Activated CD4-positive, alpha-beta T cell treated with anti-CD3 and anti-CD28 coated beads, Interleukin-10, Interleukin-2, amounts not matched to agents 100 ng/mL and 50 ng/mL, durations not matched to agents 16 hours and 8 hours (primary cell): ENCODE results near the gene LNX2.

Source experiments
- DNase-seq: peaks from one replicate; pipeline ENCODE4 v3.0.0-alpha.2; 2020

The LNX2 gene

DNA sequence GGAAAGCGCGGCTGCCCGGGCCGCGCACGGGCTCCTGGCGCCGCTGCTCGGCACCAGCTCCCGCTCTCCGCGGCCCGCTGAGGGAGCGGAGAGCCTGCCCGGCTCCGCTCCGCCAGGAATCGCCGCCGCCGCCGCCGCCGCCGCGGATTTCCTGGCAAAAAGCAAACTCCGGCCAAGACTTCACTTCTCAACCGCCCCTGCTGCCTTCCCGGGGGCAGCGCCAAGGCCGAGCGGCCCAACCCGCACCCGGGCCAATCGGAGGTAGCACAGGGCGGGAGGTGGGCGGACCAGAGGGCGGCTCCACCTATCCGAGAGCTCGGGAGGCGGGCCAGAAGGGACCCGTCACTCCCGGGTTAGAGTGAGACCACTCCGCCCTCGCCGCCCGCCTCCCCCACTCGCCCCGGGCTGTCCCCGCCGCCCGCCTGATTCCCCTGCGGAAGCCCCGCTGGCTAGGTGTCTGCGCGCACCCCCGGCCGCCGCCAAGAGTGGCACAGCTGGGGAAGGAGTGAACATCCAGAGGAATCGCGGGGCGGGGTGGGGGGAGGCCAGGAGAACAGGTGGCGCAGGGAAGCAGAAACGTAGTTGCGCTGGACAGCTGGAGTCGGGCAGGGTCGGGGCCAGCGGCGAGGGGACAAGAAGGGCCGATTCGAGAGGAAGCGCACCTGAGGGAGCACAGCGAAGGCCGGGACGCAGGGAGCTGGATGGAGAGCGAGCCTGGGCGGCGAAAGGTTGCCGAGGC lies at the start of gene LNX2:
LNX2 (minus strand) TSS at position 153 of the 739 bp plus-strand sequence. CDS start 38,826 bp downstream, outside the sequence.
- DNase-seq = peak; percentile 98

DNA sequence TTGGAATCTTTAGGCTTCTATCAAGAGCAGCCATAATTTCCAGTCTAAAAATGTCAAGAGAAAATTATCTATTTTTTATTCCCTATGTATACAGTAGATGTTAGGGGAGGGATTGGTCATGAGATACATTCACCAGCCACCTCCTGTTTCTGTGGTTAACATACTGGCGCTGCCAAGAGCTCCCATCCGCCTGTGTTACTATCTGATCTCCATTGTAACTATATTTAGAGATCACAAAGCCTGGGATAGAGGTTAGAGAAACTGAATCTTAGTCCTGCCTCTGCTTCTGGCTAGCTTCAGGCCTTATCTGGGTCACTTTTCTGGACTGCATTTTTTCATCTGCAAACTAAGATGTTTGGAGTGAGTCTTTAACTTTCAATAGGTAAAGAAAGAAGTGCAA lies 47.6 kb upstream of the LNX2 start:
- no peak for DNase-seq

- DNase-seq = no peak
Observed at GRCh38 chr13:27666951-27667350, 46.6 kb upstream of the LNX2 start.

- DNase-seq = no peak
Observed at GRCh38 chr13:27665761-27666160, 45.4 kb upstream of the LNX2 start.

- DNase-seq = no peak
Observed at GRCh38 chr13:27665333-27665732, 45.0 kb upstream of the LNX2 start.

DNA sequence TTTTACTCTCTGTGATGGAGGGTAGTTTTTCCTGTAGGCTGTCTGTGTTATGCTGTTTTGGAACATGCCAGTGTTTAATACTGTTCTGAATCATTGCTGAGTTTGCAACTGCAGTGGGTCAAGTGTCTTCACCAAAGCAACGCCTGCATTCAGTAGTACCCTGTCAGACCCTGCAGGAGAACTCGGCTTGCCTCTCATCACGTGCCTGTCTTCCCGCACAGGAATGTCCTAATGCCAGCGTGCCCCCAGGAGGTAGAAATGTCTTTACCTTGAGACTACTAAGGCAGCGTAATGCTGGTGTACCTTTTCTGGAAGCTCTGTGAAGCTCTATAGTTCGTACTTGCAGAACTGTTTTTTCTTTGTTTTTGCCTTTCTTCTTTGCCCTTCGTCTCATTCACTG lies 43.6 kb upstream of the LNX2 start:
- no peak for DNase-seq

GRCh38 chr13:27662738-27663470 lies 42.6 kb upstream of the LNX2 start:
- no peak for DNase-seq

DNA sequence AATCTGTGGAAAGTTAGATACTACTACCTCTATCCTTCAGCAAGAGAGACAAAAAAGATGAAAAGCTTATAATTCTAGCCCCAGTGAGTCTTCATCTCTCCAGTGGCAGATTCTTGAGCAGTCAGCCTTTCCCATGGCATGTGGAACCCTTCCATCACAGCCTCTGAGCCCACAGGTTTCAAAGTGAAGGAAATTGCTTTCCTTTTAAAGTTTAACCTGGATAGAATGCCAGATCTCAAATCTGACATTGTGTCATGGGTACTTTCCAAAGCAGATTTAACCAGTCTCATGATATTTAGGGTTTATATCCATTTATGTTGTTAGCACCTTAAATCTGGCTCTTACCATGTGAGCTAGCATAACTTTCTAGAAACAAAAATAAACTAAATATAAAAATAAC lies 40.7 kb upstream of the LNX2 start:
- DNase-seq = no peak

- DNase-seq = no peak
Observed at GRCh38 chr13:27660511-27660910, 40.2 kb upstream of the LNX2 start.

DNA sequence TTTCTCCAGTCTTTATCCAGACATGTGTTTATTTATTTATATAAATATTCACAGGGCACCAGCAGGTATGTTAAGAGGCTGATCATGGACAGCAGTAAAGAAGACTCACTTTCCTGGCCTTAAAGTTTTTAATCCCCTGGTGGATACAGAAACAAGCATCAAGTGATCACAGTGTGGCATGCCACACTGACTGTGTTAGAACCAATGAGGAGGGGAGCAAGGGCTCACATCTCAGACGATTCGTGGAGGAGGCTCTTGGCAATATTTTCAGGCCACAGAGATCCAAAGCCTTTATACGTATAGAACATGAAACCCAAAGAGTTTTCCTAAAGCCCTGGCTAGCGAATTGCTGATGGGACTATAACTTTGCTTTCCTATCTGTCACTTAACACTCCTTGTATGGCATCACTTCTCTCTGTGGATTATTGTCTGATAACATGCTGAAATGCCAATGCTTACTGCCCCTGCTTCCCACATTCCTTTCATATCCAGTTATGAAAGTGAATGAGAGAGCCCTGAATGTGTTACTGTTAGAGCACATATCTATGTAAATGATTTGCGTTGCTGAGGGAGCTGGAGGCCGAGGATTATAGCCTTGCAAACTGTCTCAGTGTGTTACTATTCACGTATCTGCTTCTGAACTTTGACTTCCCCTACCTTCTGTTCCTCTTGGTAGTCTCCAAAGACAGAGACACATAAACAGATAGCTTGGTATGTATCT lies 39.0 kb upstream of the LNX2 start:
- DNase-seq = no peak

GRCh38 chr13:27658546-27658945 lies 38.2 kb upstream of the LNX2 start:
- DNase-seq = no peak

DNA sequence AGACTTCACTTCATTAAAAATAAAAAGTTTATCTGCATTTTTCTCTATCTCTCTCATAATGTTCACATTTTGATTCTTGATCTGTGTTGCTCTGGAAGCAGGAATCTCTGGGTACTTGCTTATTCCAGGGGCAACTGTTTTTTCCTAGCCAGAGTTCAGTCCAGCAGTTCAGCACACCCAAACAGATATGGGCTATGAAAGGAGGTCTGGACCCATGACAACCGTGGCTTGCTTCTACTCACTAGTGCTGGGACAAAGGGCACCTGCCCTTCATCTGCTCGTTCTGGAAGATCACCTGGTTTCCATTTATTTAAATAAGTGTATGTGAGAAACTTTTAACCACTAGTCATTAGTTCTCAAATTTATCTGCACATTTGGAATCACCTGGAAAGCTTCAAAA lies 37.4 kb upstream of the LNX2 start:
- DNase-seq = no peak

DNA sequence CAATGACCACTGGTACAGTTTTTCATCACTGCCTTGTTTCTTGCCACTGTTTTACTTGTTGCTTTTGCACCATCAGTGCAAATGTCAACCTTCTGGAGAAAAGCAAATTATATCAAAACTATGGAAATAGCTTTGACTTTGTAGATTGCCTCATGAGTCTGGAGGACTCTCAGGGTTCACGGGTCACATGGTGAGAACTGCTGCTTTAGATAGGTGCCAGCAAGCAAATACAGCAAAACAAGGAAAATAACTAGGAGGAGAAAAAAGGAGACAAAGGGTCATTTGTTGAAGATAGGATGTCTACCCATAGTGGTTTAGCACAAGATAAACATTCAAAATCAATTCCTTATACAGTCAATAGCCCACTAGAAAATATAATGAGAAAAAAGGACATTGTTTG lies 34.5 kb upstream of the LNX2 start:
- DNase-seq = no peak

GRCh38 chr13:27654059-27654458 lies 33.7 kb upstream of the LNX2 start:
- DNase-seq = no peak

DNA sequence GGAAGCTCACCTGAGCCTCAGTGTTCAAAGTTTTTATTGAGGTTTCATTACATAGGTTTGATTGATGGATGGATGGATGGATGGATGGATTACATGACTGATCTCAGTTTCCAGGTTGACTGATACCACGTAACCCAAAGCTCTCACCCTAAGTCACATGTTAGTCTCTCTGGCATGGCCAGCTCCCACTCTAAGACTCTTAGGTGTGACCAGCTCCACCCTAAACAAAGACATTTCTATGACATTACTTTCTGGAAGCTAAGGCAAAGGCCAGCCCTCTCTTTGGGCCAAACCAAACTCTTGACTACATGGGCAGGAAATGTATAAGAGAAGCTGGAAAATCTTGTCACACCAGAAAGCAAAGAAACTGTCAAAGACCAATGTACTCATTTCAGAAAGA lies 30.0 kb upstream of the LNX2 start:
- no peak for DNase-seq

DNA sequence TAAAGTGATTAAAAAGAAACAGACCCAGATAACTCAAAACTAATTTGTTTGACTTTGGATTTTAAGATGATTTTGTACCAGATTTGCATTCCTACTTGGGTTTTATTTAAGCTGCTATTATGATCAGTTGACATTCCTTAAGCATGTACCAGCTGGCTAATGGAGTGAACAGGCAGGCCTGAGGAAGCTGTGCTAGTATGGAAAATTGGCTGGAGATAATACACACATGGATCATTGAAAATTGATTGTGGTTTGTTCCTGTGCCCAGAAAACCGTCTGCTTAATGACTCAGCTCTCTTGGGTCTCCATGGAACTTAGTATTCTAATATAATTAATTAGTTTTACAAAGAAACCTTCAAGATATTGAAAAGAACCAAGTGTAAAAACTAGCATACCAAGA lies 24.0 kb upstream of the LNX2 start:
- no peak for DNase-seq

DNA sequence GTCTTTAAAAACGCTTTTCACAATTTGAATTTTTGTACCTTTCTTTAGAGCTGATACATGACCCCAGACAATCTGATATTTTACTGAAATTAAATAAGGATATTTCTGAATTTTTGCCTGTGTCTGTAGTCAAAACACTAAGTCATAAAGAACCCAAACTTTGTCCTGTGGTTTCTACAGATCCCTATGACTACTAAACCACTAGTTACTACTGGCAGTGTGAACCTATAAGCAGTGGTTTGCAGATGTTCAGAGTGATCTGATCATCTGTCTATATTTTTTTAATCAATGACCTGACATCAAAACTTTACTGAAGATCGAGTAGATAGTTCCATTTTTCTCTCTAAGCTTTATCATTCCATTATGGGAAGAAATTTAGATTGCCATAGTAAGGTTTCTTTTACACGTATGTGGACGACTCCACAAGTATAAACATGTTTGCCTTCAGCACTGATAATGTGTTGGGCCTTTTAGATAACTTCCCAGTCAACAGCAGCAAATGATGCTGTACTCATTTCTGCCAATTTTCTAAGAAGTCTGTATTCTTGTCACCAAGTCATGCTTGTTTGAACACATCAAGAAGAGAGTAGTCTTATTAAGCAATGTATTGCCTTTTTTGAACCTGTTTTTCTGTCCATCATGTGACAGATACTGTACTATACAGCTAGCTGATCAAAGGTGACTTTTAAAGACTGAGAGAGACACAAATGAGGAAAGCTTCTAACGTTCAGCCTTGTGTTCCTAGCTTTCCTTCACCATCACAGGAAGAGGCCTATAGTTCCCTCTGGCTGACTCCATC lies 23.2 kb upstream of the LNX2 start:
- DNase-seq = no peak

GRCh38 chr13:27641711-27642502 lies 21.6 kb upstream of the LNX2 start:
- no peak for DNase-seq

- DNase-seq = no peak
Observed at GRCh38 chr13:27639186-27639585, 18.9 kb upstream of the LNX2 start.

DNA sequence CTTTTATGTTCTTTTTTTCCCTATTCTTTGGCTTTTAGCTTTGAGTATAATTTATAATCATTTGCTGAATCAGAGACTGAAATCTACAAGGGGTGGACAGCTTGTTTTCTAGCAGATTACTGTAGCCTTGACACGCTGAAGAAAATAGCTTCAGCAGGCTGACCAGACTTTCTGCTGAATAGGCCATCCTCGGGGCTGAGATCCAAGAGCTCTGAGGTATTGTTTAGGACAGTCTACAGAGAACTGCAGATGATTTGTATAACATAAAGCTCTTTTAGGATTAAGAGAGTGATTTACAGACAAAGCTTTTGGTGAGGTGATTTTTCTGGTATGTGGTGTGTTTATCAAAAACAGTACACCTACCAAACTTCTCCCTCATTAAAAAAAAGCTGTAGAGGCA lies 18.2 kb upstream of the LNX2 start:
- no peak for DNase-seq

DNA sequence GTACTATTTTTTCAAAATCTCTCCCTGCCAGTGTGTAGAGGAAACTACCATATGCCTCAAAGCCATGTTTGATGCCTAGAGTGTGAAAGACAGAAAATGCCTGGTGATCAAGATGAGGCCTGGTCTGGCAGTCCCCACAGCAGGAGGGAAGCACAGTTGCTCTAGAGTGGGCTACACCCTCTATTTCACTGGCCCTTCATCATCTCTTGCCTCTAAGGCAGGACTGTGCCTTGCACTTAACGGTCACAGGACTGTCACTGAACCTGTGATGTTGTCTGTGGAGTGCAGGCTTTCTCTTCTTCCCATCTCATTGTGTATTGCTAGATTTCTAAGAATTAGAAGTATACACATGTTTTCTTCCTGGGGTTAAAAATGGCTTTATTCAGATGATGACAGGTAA lies 17.7 kb upstream of the LNX2 start:
- no peak for DNase-seq

- DNase-seq = no peak
Observed at GRCh38 chr13:27637289-27637626, 16.9 kb upstream of the LNX2 start.
